Measurements from ENCODE around the gene PCSK6. TPM values are rescaled to one million over a fixed set of nuclear protein-coding genes. Genes with fewer than 3 reads are reported as not detected.

Gene PCSK6
- total RNA-seq, 2 donors from 2014 or later: 5.1 to 8.8 TPM

DNA sequence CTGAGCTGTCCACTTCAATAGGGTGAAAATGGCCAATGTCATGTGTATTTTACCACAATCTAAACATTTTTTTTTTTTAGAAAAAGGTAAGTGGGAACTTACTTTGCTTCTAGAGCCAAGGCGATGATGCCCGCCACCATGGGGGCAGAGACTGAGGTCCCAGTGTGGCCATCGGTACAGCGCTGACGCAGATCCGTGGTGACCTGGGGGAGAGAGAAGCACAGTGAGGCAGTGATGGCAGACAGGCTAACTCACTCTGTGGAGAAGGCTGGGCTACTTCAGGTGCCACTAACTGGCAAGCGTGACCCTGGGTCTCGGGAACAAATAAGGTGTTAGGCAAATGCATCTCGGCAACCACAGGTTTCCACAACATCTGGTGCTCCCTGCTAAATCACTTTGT lies 100.1 kb downstream of the PCSK6 start:
- ATAC-seq (ENCODE audit: insufficient number of reproducible peaks, low FRiP score, low read depth) (no peak), DNase-seq (ENCODE audit: low spot score) (no peak)
- no peaks in the 10 kb centered on the region for H3K9me3 ChIP-seq
- no peak overlapping the region for H3K4me3 ChIP-seq
- no peaks in the 10 kb centered on the region for H3K36me3 ChIP-seq
- no peaks in the 10 kb centered on the region for H3K27me3 ChIP-seq (replicated peaks; ENCODE audit: insufficient read depth)
- TF ChIP-seq CTCF (IDR thresholded peaks at IDR 0.05): no peak
- peaks cover 0 to 13% of the 10 kb centered on the region in 2 donors for H3K4me1 ChIP-seq (ENCODE audit: control insufficient read depth in 1 of 2, low read depth in 2 of 2)
- H3K27ac ChIP-seq: no peak overlapping the region

- H3K4me1 ChIP-seq (ENCODE audit: control insufficient read depth in 1 of 2, low read depth in 2 of 2): peaks cover 0 to 11% of the 10 kb centered on the region in 2 donors
- H3K9me3 ChIP-seq: no peaks in the 10 kb centered on the region
- no peak overlapping the region for H3K27ac ChIP-seq
- no peaks in the 10 kb centered on the region for H3K27me3 ChIP-seq (replicated peaks; ENCODE audit: insufficient read depth)
- H3K36me3 ChIP-seq: no peaks in the 10 kb centered on the region
- no peak for TF ChIP-seq CTCF (IDR thresholded peaks at IDR 0.05)
- no peak for ATAC-seq (ENCODE audit: insufficient number of reproducible peaks, low FRiP score, low read depth)
- DNase-seq (ENCODE audit: low spot score): no peak
- no peak overlapping the region for H3K4me3 ChIP-seq
Observed at GRCh38 chr15:101388046-101388445, 101.5 kb downstream of the PCSK6 start.

DNA sequence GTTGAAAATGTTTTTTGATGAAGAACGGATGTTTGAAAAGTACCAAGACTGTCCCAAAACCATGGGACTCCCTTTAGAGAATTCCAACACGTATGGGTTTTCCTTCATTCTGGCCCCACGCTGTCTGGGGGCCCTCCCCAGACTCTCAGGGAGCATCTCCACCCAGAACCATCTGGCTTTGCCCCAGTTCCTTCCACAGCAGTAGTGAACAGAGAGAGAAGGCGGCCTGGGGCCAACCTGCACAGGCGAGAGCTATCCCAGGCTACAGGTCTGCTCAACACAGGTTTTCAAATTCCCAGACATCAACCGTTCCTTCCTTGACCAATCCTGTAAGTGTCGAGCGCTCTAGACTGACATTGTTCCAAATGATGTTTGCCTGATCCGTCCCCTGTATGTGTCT lies 101.9 kb downstream of the PCSK6 start:
- H3K9me3 ChIP-seq: no peaks in the 10 kb centered on the region
- H3K27me3 ChIP-seq (replicated peaks; ENCODE audit: insufficient read depth): no peaks in the 10 kb centered on the region
- ATAC-seq (ENCODE audit: insufficient number of reproducible peaks, low FRiP score, low read depth): no peak
- H3K27ac ChIP-seq: no peak overlapping the region
- no peak for DNase-seq (ENCODE audit: low spot score)
- no peak overlapping the region for H3K4me3 ChIP-seq
- no peaks in the 10 kb centered on the region for H3K36me3 ChIP-seq
- no peak for TF ChIP-seq CTCF (IDR thresholded peaks at IDR 0.05)
- peaks cover 0 to 6% of the 10 kb centered on the region in 2 donors for H3K4me1 ChIP-seq (ENCODE audit: control insufficient read depth in 1 of 2, low read depth in 2 of 2)

GRCh38 chr15:101386967-101387366 lies 102.5 kb downstream of the PCSK6 start:
- Histone ChIP-seq H3K9me3 (no peaks in the 10 kb centered on the region), H3K27ac (no peak overlapping the region), H3K4me3 (no peak overlapping the region), H3K27me3 (replicated peaks; ENCODE audit: insufficient read depth) (no peaks in the 10 kb centered on the region), H3K36me3 (no peaks in the 10 kb centered on the region), H3K4me1 (ENCODE audit: control insufficient read depth in 1 of 2, low read depth in 2 of 2) (peaks cover 0 to under 1% of the 10 kb centered on the region in 2 donors)
- no peak for ATAC-seq (ENCODE audit: insufficient number of reproducible peaks, low FRiP score, low read depth)
- DNase-seq (ENCODE audit: low spot score): no peak
- no peak for TF ChIP-seq CTCF (IDR thresholded peaks at IDR 0.05)

- ATAC-seq (ENCODE audit: insufficient number of reproducible peaks, low FRiP score, low read depth) (no peak), DNase-seq (ENCODE audit: low spot score) (no peak)
- H3K36me3 ChIP-seq: no peaks in the 10 kb centered on the region
- H3K4me1 ChIP-seq (ENCODE audit: control insufficient read depth in 1 of 2, low read depth in 2 of 2): no peaks in the 10 kb centered on the region
- TF ChIP-seq CTCF (IDR thresholded peaks at IDR 0.05): no peak
- no peak overlapping the region for H3K27ac ChIP-seq
- no peaks in the 10 kb centered on the region for H3K27me3 ChIP-seq (replicated peaks; ENCODE audit: insufficient read depth)
- H3K9me3 ChIP-seq: no peaks in the 10 kb centered on the region
- H3K4me3 ChIP-seq: no peak overlapping the region
Observed at GRCh38 chr15:101386006-101386405, 103.5 kb downstream of the PCSK6 start.
